HepG2 (cell line): ENCODE measurements around the gene SPTBN4. TPM values are rescaled to one million over a fixed set of nuclear protein-coding genes. Genes with fewer than 3 reads are reported as not detected.

Experiments used
- CHD4 ChIP-seq: fragments of 200-600 bp; sonication (generic); IDR thresholded peaks from 2 replicates; pipeline ENCODE4 v1.7.0; 2017; ENCODE audit warnings: mild to moderate bottlenecking, low read length, borderline replicate concordance
- HES4 ChIP-seq: sonication (generic); formaldehyde crosslinking; IDR thresholded peaks from 2 replicates; pipeline ENCODE4 v1.9.0; 2021; ENCODE audit warnings: mild to moderate bottlenecking, missing genetic modification reagents, borderline replicate concordance
- HMG20B ChIP-seq: conservative IDR thresholded peaks from 2 replicates; pipeline ENCODE4 v1.6.1; 2016; ENCODE audit warnings: missing genetic modification reagents, missing compliant biosample characterization
- HNF4A ChIP-seq: sonication (generic); formaldehyde crosslinking; IDR thresholded peaks from 2 replicates; pipeline ENCODE4 v1.4.0; 2020; ENCODE audit warnings: missing genetic modification reagents
- JDP2 ChIP-seq: sonication (generic); formaldehyde crosslinking; IDR thresholded peaks from 2 replicates; pipeline ENCODE4 v1.8.1; 2022; ENCODE audit warnings: missing genetic modification reagents, borderline replicate concordance
- KLF16 ChIP-seq, 2 experiments: sonication (generic) in 1 of 2; formaldehyde crosslinking in 1 of 2; IDR thresholded peaks; 2 replicates each; pipeline versions ENCODE4 v1.6.1 to v1.8.0; 2016 to 2023; ENCODE audit warnings: missing genetic modification reagents in 2 of 2, missing compliant biosample characterization in 1 of 2
- MXD3 ChIP-seq: IDR thresholded peaks from 2 replicates; pipeline ENCODE4 v1.6.1; 2016; ENCODE audit warnings: mild to moderate bottlenecking, missing biosample characterization, missing genetic modification reagents
- RFXANK ChIP-seq: IDR thresholded peaks from 2 replicates; pipeline ENCODE4 v1.6.1; 2016
- SAP130 ChIP-seq: IDR thresholded peaks from 2 replicates; pipeline ENCODE4 v1.6.1; 2016; ENCODE audit warnings: low read depth
- SMARCE1 ChIP-seq: fragments of 450-650 bp; IDR thresholded peaks from 2 replicates; pipeline ENCODE4 v1.6.1; 2017; ENCODE audit warnings: borderline replicate concordance
- TEAD2 ChIP-seq: sonication (generic); formaldehyde crosslinking; IDR thresholded peaks from 2 replicates; pipeline ENCODE4 v1.9.0; 2021; ENCODE audit warnings: missing genetic modification reagents
- TEF ChIP-seq: sonication (generic); formaldehyde crosslinking; IDR thresholded peaks from 2 replicates; pipeline ENCODE4 v1.5.0; 2020; ENCODE audit warnings: missing genetic modification reagents
- ZBTB34 ChIP-seq: sonication (generic); formaldehyde crosslinking; IDR thresholded peaks from 2 replicates; pipeline ENCODE4 v1.8.0; 2022; ENCODE audit warnings: mild to moderate bottlenecking, missing genetic modification reagents
- ZBTB4 ChIP-seq: sonication (generic); formaldehyde crosslinking; IDR thresholded peaks from 2 replicates; pipeline ENCODE4 v1.4.0; 2020; ENCODE audit warnings: missing genetic modification reagents, mild to moderate bottlenecking, borderline replicate concordance
- ZFP36L1 ChIP-seq: sonication (generic); formaldehyde crosslinking; IDR thresholded peaks from 2 replicates; pipeline ENCODE4 v1.8.0; 2022; ENCODE audit warnings: mild to moderate bottlenecking, missing genetic modification reagents, moderate library complexity
- ZFP41 ChIP-seq: sonication (generic); formaldehyde crosslinking; IDR thresholded peaks from 2 replicates; pipeline ENCODE4 v1.4.0; 2020; ENCODE audit warnings: mild to moderate bottlenecking, missing genetic modification reagents, borderline replicate concordance
- ZMYM3 ChIP-seq: sonication (generic); formaldehyde crosslinking; IDR thresholded peaks from 2 replicates; pipeline ENCODE4 v1.5.1; 2020; ENCODE audit warnings: mild to moderate bottlenecking, missing genetic modification reagents
- ZNF17 ChIP-seq: sonication (generic); formaldehyde crosslinking; IDR thresholded peaks from 2 replicates; pipeline ENCODE4 v1.5.0; 2020; ENCODE audit warnings: mild to moderate bottlenecking, missing genetic modification reagents
- ZNF235 ChIP-seq: sonication (generic); formaldehyde crosslinking; IDR thresholded peaks from 2 replicates; pipeline ENCODE4 v1.8.1; 2023; ENCODE audit warnings: mild to moderate bottlenecking, missing genetic modification reagents, borderline replicate concordance
- ZNF264 ChIP-seq: sonication (generic); formaldehyde crosslinking; IDR thresholded peaks from 2 replicates; pipeline ENCODE4 v1.4.0; 2020; ENCODE audit warnings: missing genetic modification reagents
- ZNF282 ChIP-seq: fragments of 450-650 bp; IDR thresholded peaks from 2 replicates; pipeline ENCODE4 v1.6.1; 2018; ENCODE audit not compliant: partially characterized antibody
- ZNF367 ChIP-seq: sonication (generic); formaldehyde crosslinking; IDR thresholded peaks from 2 replicates; pipeline ENCODE4 v1.4.0; 2020; ENCODE audit warnings: missing genetic modification reagents, borderline replicate concordance
- ZNF724P ChIP-seq: sonication (generic); formaldehyde crosslinking; IDR thresholded peaks from 2 replicates; pipeline ENCODE4 v1.8.0; 2022; ENCODE audit warnings: missing genetic modification reagents, borderline replicate concordance
- polyA plus RNA-seq, 8 experiments: library from polyadenylated mRNA; depleted of rRNA in 3 of 8; stranded (reverse) in 7 of 8; unstranded in 1 of 8; fragments of >200 nt; fragmentation: Illumina TruSeq in 4 of 8; extraction: Trizol in 4 of 8; gene quantifications; 2 replicates each; pipeline versions ENCODE4 v1.2.1 to v1.2.3, GENCODE V29; 2011 to 2016; ENCODE audit warnings: low read depth in 4 of 8, missing spikeins in 1 of 8, mixed read lengths in 1 of 8; ENCODE audit not compliant: insufficient read depth in 1 of 8
- total RNA-seq, 5 experiments: library from RNA; depleted of rRNA; stranded (reverse); fragments of >200 nt; fragmentation: Illumina TruSeq; extraction: Trizol; gene quantifications; 2 replicates each; pipeline ENCODE4 v1.2.3, GENCODE V29; 2016; ENCODE audit warnings: low read depth in 1 of 5

The SPTBN4 gene
- total and polyA plus RNA-seq, 2 of the 13 experiments (the other 11 are each of a cell fraction or from before 2014, with no cell fraction given): 0.11 TPM

GRCh38 chr19:40530091-40530901 lies 63.5 kb downstream of the SPTBN4 start (continued):
- TF ChIP-seq TEF (CRISPR knock-in tag): no peak
- TF ChIP-seq SAP130 (CRISPR knock-in tag): peak; percentile 49; the same call in 1 of the 2 replicates
- TF ChIP-seq TEAD2 (CRISPR knock-in tag): no peak
- TF ChIP-seq ZFP41 (CRISPR knock-in tag): no peak
- no peak for TF ChIP-seq HMG20B (CRISPR knock-in tag)
- no peak for TF ChIP-seq JDP2 (CRISPR knock-in tag)
- TF ChIP-seq ZFP36L1 (CRISPR knock-in tag): no peak
- no peak for TF ChIP-seq RFXANK (CRISPR knock-in tag)
- TF ChIP-seq ZNF264 (CRISPR knock-in tag): no peak
- TF ChIP-seq ZBTB4 (CRISPR knock-in tag): no peak
- TF ChIP-seq CHD4: no peak
- no peak for TF ChIP-seq ZBTB34
- no peak for TF ChIP-seq ZNF282
- no peak for TF ChIP-seq ZNF367
- no peak for TF ChIP-seq HES4
- TF ChIP-seq HNF4A (CRISPR knock-in tag): no peak
- 0 out of 4 replicates have a peak, but pooled peaks of 1 of the 2 experiments have one; percentile 45 for TF ChIP-seq KLF16 (CRISPR knock-in tag; IDR thresholded peaks at IDR 0.05)
- TF ChIP-seq ZMYM3: no peak
- 0 out of 2 replicates have a peak, but pooled peaks have one; percentile 32 for TF ChIP-seq ZNF724P (CRISPR knock-in tag)
- no peak for TF ChIP-seq SMARCE1
- no peak for TF ChIP-seq ZNF235 (CRISPR knock-in tag)
- TF ChIP-seq MXD3 (CRISPR knock-in tag): peak; percentile 45; the same call in 1 of the 2 replicates
- no peak for TF ChIP-seq ZNF17 (CRISPR knock-in tag)
